Neural cell (in vitro differentiated cells): ENCODE measurements around the gene MYG1. TPM values are rescaled to one million over a fixed set of nuclear protein-coding genes. Genes with fewer than 3 reads are reported as not detected.

Source experiments
- H2AFZ ChIP-seq: fragments of 200-600, 300-800 bp; sonication (generic), shearing (Covaris generic); 2 replicates; pipeline ENCODE4 v1.6.0; 2014; ENCODE audit warnings: low read depth, mild to moderate bottlenecking, antibody characterized with exemption, low read length, moderate library complexity
- H3F3A ChIP-seq: fragments of 200-600 bp; shearing (Covaris generic); 2 replicates; pipeline ENCODE4 v1.6.1; 2016; ENCODE audit warnings: mild to moderate bottlenecking, moderate library complexity, mixed read lengths, antibody characterized with exemption, low read length; ENCODE audit not compliant: insufficient read depth, poor library complexity, severe bottlenecking
- H3K27ac ChIP-seq: fragments of 200-600, 300-800 bp; sonication (generic), shearing (Covaris generic); 2 replicates; pipeline ENCODE4 v1.5.1; 2014; ENCODE audit warnings: mild to moderate bottlenecking, low read length, moderate library complexity
- H3K27me3 ChIP-seq: fragments of 300-800, 200-600 bp; sonication (generic), shearing (Covaris generic); 2 replicates; pipeline ENCODE4 v1.6.0; 2014; ENCODE audit warnings: mild to moderate bottlenecking, low read depth, low read length, moderate library complexity; ENCODE audit not compliant: insufficient read depth
- H3K36me3 ChIP-seq: fragments of 300-800, 200-600 bp; sonication (generic), shearing (Covaris generic); 2 replicates; pipeline ENCODE4 v1.5.1; 2014; ENCODE audit warnings: mild to moderate bottlenecking, antibody characterized with exemption, low read length, moderate library complexity; ENCODE audit not compliant: insufficient read depth
- H3K4me2 ChIP-seq: fragments of 300-800, 200-600 bp; sonication (generic), shearing (Covaris generic); 2 replicates; pipeline ENCODE4 v1.6.0; 2014; ENCODE audit warnings: mild to moderate bottlenecking, low read length
- H3K4me3 ChIP-seq: fragments of 300-800, 200-600 bp; sonication (generic), shearing (Covaris generic); 2 replicates; pipeline ENCODE4 v1.5.1; 2014; ENCODE audit warnings: mild to moderate bottlenecking, low read length, moderate library complexity
- H3K79me2 ChIP-seq: fragments of 200-600 bp; shearing (Covaris generic); replicated peaks from 2 replicates; pipeline ENCODE4 v1.6.0; 2014; ENCODE audit warnings: mild to moderate bottlenecking, low read length, moderate library complexity; ENCODE audit not compliant: insufficient read depth
- H3K9ac ChIP-seq: fragments of 300-800, 200-600 bp; sonication (generic), shearing (Covaris generic); 2 replicates; pipeline ENCODE4 v1.6.1; 2016; ENCODE audit warnings: mild to moderate bottlenecking, low read length, mixed read lengths
- H3K9me2 ChIP-seq: fragments of 200-600 bp; shearing (Covaris generic); 2 replicates; pipeline ENCODE4 v1.6.1; 2016; ENCODE audit warnings: mild to moderate bottlenecking, low read length, mixed read lengths; ENCODE audit not compliant: insufficient read depth
- H3K9me3 ChIP-seq: fragments of 200-600, 300-800 bp; sonication (generic), shearing (Covaris generic); 2 replicates; pipeline ENCODE4 v1.6.1; 2016; ENCODE audit warnings: mild to moderate bottlenecking, mixed run types, low read length, moderate library complexity, mixed read lengths
- H4K20me1 ChIP-seq: fragments of 200-600 bp; shearing (Covaris generic); 2 replicates; pipeline ENCODE4 v1.6.1; 2016; ENCODE audit warnings: mild to moderate bottlenecking, mixed run types; ENCODE audit not compliant: insufficient read depth
- EP300 ChIP-seq: fragments of 450-650 bp; conservative IDR thresholded peaks from 2 replicates; pipeline ENCODE4 v1.6.1; 2014; ENCODE audit warnings: antibody characterized with exemption, mild to moderate bottlenecking, moderate library complexity; ENCODE audit not compliant: poor library complexity, severe bottlenecking
- EZH2 ChIP-seq: fragments of 200-600, 300-800 bp; shearing (Covaris generic), sonication (generic); IDR thresholded peaks from 2 replicates; pipeline ENCODE4 v1.6.1; 2014; ENCODE audit warnings: antibody characterized with exemption, low read length, borderline replicate concordance, mild to moderate bottlenecking; ENCODE audit not compliant: insufficient read depth, poor library complexity, severe bottlenecking
- MXI1 ChIP-seq: fragments of 450-650 bp; conservative IDR thresholded peaks from 2 replicates; pipeline ENCODE4 v1.6.1; 2014; ENCODE audit warnings: antibody characterized with exemption, mild to moderate bottlenecking; ENCODE audit not compliant: poor library complexity, severe bottlenecking
- POLR2AphosphoS5 ChIP-seq: IDR thresholded peaks from 2 replicates; pipeline ENCODE4 v1.6.1; 2012
- RAD21 ChIP-seq: fragments of 450-650 bp; conservative IDR thresholded peaks from 2 replicates; pipeline ENCODE4 v1.6.1; 2014; ENCODE audit warnings: antibody characterized with exemption, mild to moderate bottlenecking, moderate library complexity
- SMC3 ChIP-seq: fragments of 450-650 bp; conservative IDR thresholded peaks from 2 replicates; pipeline ENCODE4 v1.6.1; 2014; ENCODE audit warnings: antibody characterized with exemption, mild to moderate bottlenecking, moderate library complexity; ENCODE audit not compliant: poor library complexity
- TAF1 ChIP-seq: IDR thresholded peaks from 2 replicates; pipeline ENCODE4 v1.6.1; 2012; ENCODE audit warnings: low read depth
- polyA plus RNA-seq: library from polyadenylated mRNA; depleted of rRNA; stranded (reverse); fragments of >200 nt; gene quantifications from 2 replicates; pipeline ENCODE4 v1.2.3, GENCODE V29; 2014
- TF ChIP-seq, protein P1 (sequence below): fragments of 450-650 bp; IDR thresholded peaks from 2 replicates; pipeline ENCODE4 v1.5.1; 2014; ENCODE audit warnings: antibody characterized with exemption, mild to moderate bottlenecking, moderate library complexity; ENCODE audit not compliant: poor library complexity, severe bottlenecking
- TF ChIP-seq, protein P2 (sequence below): IDR thresholded peaks from 2 replicates; pipeline ENCODE4 v1.6.1; 2012; ENCODE audit warnings: borderline replicate concordance

The MYG1 gene
- polyA plus RNA-seq, 1 donor from 2014 or later, result 70.5 TPM

DNA sequence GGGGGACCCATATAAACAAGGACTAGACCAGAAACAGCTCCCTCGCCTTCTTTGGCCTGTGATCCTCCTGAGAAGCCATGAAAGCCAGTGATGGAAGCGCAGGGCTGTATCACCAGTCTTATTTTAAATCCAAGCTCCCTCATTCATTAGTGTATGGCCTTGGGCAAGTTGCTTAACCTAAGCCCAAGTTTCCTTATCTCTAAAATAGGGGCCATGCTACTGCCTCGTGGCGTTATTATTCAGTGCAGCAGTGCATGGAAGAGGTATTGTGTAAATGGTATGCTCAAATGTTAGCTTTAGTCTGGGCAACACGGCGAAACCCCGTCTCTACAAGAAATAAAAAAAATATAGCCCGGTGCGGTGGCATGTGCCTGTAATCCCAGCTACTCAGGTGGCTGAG lies 21.5 kb upstream of the MYG1 start:
- H3K9me3 ChIP-seq, result no peaks in the 10 kb centered on the region
- H3K9ac ChIP-seq, result no peak overlapping the region
- no peaks in the 10 kb centered on the region for H3K79me2 ChIP-seq
- H3K4me3 ChIP-seq, result no peak overlapping the region
- no peak overlapping the region for H3K27ac ChIP-seq
- no peaks in the 10 kb centered on the region for H4K20me1 ChIP-seq
- no peak for TF ChIP-seq SMC3
- TF ChIP-seq MXI1, result no peak
- no peak for TF ChIP-seq POLR2AphosphoS5
- TF ChIP-seq, protein P1, sequence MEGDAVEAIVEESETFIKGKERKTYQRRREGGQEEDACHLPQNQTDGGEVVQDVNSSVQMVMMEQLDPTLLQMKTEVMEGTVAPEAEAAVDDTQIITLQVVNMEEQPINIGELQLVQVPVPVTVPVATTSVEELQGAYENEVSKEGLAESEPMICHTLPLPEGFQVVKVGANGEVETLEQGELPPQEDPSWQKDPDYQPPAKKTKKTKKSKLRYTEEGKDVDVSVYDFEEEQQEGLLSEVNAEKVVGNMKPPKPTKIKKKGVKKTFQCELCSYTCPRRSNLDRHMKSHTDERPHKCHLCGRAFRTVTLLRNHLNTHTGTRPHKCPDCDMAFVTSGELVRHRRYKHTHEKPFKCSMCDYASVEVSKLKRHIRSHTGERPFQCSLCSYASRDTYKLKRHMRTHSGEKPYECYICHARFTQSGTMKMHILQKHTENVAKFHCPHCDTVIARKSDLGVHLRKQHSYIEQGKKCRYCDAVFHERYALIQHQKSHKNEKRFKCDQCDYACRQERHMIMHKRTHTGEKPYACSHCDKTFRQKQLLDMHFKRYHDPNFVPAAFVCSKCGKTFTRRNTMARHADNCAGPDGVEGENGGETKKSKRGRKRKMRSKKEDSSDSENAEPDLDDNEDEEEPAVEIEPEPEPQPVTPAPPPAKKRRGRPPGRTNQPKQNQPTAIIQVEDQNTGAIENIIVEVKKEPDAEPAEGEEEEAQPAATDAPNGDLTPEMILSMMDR, result no peak
- TF ChIP-seq EP300, result no peak
- no peaks in the 10 kb centered on the region for H3K27me3 ChIP-seq
- no peaks in the 10 kb centered on the region for H3K9me2 ChIP-seq
- no peaks in the 10 kb centered on the region for H3K36me3 ChIP-seq
- H3F3A ChIP-seq, result no peaks in the 10 kb centered on the region
- H2AFZ ChIP-seq, result no peak overlapping the region
- no peak overlapping the region for H3K4me2 ChIP-seq

DNA sequence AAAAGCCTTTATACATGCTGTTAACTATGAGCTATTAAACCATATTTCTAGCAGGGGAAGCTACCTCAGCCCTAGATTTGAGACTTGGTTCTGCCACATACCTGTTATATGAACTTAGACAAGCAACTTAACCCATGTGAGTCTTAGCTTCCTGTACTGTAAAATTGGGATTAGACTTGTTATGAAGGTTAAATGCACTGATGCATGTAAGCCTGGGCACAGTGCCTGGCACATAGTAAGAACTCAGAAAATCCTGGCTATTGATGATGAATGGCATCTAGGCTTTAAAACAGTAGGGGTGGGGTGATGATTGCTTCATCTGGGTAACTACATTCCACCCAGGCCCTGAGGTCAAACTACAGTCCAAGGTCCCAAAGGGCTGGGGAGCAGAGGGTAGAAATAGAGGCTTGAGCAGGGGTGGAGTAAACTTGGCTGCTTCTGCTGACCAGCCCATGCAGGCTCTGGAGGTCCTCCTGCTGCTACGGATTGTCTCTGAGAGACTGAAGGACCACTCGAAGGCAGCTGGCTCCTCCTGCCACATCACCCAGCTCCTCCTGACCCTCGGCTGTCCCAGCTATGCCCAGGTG lies 20.1 kb upstream of the MYG1 start:
- H3K27ac ChIP-seq, result no peak overlapping the region
- no peaks in the 10 kb centered on the region for H4K20me1 ChIP-seq
- no peak overlapping the region for H3K4me2 ChIP-seq
- H3F3A ChIP-seq, result no peaks in the 10 kb centered on the region
- H3K9ac ChIP-seq, result no peak overlapping the region
- H3K4me3 ChIP-seq, result no peak overlapping the region
- TF ChIP-seq, protein P1, result no peak
- TF ChIP-seq SMC3 (no peak), EZH2 (no peak), RAD21 (no peak), POLR2AphosphoS5 (no peak), TAF1 (no peak), MXI1 (no peak), EP300 (no peak)
- TF ChIP-seq, protein P2, sequence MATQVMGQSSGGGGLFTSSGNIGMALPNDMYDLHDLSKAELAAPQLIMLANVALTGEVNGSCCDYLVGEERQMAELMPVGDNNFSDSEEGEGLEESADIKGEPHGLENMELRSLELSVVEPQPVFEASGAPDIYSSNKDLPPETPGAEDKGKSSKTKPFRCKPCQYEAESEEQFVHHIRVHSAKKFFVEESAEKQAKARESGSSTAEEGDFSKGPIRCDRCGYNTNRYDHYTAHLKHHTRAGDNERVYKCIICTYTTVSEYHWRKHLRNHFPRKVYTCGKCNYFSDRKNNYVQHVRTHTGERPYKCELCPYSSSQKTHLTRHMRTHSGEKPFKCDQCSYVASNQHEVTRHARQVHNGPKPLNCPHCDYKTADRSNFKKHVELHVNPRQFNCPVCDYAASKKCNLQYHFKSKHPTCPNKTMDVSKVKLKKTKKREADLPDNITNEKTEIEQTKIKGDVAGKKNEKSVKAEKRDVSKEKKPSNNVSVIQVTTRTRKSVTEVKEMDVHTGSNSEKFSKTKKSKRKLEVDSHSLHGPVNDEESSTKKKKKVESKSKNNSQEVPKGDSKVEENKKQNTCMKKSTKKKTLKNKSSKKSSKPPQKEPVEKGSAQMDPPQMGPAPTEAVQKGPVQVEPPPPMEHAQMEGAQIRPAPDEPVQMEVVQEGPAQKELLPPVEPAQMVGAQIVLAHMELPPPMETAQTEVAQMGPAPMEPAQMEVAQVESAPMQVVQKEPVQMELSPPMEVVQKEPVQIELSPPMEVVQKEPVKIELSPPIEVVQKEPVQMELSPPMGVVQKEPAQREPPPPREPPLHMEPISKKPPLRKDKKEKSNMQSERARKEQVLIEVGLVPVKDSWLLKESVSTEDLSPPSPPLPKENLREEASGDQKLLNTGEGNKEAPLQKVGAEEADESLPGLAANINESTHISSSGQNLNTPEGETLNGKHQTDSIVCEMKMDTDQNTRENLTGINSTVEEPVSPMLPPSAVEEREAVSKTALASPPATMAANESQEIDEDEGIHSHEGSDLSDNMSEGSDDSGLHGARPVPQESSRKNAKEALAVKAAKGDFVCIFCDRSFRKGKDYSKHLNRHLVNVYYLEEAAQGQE, result no peak
- no peaks in the 10 kb centered on the region for H3K79me2 ChIP-seq
- H3K9me3 ChIP-seq, result no peaks in the 10 kb centered on the region
- H3K9me2 ChIP-seq, result no peaks in the 10 kb centered on the region
- no peaks in the 10 kb centered on the region for H3K27me3 ChIP-seq
- no peaks in the 10 kb centered on the region for H3K36me3 ChIP-seq
- no peak overlapping the region for H2AFZ ChIP-seq
